ENCODE measurements around the gene TMEM198.
A peak's percentile ranks its signal among the peaks of the same experiment; 100 is the strongest.

Gene TMEM198

DNA sequence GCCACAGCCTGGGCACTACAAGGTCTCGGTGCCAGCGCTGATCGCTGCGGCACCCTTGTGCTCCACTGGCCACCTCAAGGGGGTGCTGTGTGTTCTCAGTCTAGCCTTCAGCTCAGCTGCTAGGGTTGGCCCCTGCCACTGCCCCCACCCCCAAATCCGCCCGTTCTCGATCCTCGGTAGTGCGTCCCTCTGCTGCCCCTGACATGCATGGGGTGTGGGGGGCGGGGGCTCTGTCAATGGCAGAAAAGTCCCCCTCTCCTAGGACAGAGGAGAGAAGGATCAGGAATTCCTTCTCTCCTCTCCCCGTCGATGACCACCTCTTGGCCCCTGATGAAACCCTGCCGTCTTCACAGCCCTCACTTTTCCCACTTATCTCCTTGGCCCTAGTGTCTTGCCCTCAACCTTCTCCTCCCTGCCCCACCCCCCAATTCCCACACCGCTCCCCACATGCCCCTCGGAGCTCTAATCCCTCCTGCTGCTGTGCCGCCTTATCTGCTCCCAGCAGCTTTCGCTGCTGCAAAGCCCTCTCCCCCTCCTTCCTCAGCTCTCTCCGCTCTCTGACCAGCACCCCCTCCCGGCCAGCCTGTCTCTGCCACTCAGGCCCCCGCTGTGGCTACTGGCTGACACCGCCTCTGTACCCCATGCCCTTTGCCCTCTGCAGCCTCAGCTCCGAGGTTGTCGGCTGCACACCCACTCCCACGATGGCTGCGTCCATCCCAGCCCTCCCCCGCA is 33.9 kb upstream of the TMEM198 start:
- peak; percentile 14 for DNase-seq (ENCODE audit: low spot score)

DNA sequence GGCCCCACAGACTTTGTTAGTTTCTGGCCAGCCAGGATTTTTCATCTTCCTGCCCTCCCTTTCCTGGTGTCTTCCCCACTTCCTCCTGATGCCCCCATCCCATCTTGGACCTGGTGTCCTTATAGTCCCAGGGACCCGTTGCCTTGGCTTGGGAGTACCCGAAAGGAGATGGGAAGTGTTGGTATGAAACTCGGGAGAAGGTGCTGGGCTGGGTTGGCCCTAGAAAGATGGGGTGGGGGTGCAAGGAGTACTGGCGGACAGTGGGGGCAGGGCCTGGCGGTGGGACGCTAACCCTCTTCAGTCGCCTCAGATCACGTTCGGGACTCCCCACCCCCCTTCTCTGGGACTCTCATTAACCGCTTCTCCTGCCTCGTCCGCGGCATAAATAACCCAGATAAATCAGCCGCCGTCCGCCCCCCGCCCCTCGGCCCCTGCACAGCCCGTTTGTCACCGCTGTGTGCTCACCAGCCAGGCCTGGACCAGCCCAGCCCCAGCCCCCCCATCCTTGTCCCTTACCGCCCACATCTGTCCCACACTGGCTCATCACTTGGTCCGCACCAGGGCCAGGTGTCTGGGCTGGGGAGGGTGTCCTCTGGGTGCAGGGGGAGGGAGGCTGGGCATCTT is 33.2 kb upstream of the TMEM198 start:
- no peak for DNase-seq (ENCODE audit: low spot score)

DNA sequence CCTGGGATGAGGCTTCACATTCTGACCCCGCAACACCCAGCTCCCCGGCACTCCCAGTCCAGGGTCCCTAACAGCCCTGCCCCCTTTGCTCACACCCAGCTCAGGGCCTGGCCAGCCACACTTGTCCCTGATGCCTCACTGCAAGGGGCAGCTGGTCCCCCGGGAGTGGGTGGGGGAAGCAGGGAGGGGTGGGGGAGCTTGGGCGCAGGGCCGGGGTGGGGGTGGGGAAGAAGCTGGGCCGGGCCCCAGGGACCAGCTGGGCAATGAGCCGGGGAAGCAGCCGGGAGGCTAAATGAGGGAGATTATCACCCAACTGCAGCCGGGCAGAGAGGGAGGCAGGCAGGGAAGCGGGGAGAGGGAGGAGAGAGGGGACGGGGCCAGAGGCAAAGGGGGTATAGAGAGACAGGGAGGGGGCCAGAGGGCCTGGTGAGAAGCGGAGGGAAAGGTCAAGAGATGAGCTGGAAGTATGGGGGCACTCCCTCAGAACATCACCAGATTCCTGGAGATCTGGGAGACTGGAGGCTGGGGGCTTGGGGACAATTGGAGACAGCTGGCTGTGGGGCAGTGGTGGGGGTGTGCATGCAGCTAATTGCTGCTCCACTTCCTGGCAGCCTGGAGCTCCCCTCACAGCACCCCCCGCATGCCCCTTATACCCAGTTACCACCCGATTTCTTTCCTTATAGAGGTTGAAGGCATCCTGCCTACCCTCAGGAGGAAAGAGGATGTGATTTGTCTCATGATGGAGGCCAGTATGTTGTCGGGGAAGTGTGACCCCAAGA is 32.1 kb upstream of the TMEM198 start:
- DNase-seq (ENCODE audit: low spot score), result no peak

DNA sequence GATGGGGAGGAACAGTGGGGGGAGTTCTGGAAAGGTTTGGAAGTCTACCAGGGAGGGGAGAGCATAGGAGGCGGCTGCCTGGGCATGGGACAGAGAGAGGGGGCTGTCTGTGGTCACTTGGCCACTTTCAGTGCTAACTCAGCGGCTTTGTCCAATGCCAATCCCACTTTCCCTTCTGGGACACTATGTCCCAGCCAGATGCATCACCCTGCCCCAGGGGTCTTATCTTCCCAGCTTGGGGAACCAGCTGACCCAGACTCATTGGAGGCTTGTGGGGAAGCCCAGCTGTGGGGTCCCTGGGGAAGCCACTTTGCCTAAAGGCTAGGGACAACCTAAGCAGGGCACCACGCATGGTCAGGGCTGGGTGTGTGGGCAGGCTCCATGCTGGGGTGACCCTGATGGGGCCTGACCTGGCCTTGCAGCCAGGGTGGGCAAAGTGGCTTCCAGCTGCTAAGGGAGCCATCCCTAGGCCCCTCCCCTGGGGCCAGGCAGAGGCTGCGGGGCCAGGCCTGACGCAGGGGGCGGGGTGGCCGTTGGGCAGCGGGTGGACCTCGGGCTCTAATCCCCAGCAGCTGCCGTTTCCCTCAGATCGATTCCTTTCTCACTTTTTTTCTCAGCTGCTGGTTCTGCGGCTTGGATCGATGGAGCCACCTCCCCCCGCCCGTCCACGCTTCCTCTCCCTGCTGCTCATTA is 31.2 kb upstream of the TMEM198 start:
- DNase-seq (ENCODE audit: low spot score), result no peak

DNA sequence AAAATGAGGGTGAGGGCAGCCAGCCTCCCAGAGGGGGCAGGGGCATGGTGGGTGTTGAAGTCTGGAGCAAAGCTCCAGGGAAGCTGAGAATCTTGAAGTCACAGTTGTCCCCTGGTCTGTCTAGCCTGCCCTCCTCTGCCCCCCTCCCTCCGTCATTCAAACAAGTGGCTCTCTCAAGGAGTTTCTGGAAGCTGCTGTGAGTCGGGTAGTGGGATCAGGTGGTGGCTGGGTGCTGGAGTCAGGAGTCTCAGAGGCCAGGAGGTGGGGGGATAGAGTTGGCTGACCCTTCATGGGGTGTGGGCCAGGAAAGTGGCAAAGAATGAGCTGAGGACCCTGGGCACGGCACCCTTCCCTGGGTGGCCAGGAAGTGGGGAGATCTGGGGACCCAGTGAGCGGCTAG is 30.0 kb upstream of the TMEM198 start:
- no peak for DNase-seq (ENCODE audit: low spot score)

DNA sequence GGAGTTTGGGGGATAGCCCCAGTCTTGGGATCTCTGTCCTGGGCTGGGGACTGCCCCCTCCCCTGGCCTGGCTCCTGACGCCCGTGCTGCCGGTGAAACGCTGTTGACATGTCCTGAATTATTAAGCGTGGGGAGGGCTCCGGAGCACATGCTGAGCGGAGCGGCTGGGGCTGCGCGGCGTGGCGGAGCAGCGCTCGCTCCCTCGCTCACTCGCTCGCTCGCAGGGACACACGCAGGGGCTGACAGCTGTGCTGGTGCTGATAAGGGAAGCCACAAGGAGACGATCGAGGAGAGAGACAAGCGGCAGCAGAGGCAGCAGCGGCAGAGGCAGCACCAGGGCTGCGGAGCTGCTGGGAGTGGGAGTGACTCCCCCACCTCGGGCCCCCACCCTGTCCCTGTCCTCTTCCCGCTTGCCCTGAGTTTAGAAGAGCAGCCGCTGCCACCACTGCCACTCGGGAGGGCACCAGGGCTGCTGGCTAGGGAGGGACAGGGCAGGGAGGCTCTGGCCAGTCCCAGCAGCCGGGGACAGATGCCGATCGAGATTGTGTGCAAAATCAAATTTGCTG is 29.5 kb upstream of the TMEM198 start, which contains the start of gene ASIC4:
Gene ASIC4, plus strand, starts transcription at position 287 of the 566 bp plus-strand sequence. Its CDS starts 243 bp downstream, at position 530.
- DNase-seq (ENCODE audit: low spot score), result no peak

GRCh38 chr2:219514836-219515235 is 29.0 kb upstream of the TMEM198 start:
- DNase-seq (ENCODE audit: low spot score), result no peak

GRCh38 chr2:219515874-219516629 is 27.8 kb upstream of the TMEM198 start:
- DNase-seq (ENCODE audit: low spot score), result no peak

DNA sequence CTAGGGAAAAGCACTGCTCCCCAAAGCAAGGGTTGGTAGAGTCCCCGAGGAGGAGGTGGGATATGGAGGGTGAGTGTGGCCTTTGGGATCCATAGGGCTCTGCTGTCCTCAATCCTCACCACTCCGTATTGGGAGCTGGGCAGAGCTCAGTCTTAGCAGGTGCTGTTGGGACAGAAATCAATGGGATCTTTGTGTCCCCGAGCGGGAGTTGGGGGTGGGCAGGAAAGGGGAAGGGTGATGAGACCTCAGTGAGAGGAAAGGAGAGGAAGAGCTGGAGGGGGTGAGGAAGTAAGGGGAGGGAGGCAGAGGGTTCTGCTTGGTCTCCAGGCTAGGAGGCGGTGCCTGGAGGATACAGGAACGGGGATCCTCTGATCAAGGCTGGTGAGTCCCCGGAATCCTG is 26.9 kb upstream of the TMEM198 start:
- DNase-seq (ENCODE audit: low spot score), result no peak

DNA sequence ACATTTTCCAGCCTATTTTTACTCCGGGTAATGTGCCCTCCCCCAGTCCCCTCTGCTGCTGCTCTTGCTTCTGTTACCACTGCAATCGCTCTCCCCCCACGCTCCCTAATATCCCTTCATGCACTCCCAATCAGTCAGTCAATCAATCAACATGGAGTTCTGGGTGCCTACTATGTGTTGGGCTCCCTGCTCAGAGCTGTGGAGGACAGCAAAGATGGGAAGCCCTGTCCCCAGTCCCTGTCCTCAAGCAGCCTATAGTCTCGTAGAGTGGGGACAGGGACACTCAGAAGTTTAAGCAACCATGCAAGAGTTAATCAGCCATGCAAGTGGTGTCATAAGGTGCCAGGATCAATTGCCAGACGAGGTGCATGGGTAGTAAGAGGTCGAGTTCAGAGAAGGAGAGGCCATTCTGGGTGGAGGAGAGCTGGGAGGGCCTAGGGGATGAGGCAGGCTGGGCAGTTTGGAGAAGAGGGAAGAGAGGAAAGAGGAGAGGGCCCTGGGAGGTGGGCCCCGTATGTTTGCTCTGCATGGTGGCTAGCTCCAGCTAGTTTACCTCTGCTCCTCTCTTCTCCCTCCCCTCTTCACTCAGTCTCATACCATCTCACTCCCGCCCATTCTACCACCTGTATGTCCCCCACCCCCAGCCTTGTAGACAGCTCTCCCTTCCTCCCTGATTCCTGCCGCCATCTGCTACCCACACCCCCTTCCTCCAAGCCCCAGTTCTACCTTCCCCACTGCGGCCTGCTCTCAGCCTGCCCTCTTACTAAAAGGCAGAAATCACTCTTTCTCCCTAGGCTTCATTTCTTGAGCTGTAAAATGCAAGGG is 25.7 kb upstream of the TMEM198 start:
- DNase-seq (ENCODE audit: low spot score), result no peak

DNA sequence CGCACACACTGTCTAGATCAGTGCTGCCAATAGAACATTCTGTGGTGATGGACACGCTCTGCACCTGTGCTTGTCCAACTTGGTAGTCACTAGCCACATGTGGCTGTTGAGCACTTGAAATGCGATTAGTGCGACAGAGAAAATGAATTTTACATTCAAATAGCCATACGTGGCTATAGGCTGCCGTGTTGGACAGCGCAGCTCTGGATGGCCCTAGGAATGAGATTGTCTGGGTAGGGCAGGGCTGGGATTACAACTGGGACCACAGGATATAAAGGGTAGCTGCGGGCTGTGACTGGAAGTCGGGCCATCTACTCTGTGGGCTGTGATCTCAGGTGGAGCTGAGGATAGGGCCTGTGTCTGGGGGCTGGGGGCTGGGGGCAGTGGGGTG is 24.3 kb upstream of the TMEM198 start:
- no peak for DNase-seq (ENCODE audit: low spot score)

DNA sequence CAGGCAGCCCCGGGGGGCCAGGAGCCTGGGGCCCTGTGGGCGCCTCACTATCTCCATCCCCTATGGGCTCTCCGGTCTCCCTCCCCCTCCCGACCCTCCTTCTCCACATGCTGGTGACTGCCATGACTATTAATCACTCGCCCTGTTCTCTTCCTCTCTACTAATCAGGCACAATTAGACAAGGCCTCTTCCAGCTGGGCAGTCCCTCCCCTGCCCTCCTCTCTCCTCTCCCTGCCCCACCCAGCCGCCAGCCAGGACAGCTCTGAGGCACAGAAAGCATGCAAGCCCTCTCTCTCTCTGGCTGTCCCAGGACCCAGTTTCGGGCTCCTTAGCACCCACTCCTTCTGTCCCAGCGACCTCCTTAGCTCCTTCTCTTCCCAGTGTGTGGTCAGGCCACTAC is 23.7 kb upstream of the TMEM198 start:
- no peak for DNase-seq (ENCODE audit: low spot score)

DNA sequence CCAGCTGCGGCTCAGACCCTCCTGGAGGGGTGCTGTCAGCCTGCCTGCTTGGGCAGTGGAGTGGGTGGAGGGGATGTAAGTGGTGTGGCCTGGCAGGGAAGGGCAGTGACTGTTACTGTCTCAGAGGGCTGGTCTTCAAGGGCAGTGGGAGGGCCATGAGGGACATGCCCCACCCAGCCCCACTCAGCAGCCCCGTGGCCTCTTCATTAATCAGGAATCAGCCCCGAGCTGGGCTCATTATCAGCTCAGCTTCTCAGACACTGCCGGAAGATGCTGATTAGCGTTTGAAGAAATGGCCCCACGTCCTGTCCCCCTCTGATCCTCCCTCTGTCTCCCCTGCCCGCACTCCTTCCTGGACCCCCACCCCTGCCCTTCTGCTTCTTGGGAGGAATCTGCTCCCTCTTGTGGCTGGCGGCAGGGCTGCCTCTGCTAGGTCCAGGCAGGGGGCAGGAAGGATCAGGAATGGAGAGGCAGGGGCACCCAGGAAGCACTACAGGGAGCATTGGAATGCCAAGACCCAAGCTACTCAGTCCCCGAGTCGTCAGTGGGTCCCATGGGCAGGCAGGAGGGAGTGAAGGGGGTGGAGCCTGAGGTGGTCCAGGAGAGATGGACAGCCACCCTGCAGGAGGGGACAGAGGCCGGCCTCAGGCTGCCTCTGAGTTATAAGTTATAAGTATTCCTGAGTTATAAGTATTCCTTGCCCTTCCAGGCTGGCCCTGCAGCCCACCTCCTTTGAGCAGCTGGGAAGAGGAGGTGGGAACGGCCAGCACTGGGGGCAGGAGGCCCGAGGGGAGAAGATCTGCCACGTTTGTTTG is 22.6 kb upstream of the TMEM198 start:
- DNase-seq (ENCODE audit: low spot score), result no peak

DNA sequence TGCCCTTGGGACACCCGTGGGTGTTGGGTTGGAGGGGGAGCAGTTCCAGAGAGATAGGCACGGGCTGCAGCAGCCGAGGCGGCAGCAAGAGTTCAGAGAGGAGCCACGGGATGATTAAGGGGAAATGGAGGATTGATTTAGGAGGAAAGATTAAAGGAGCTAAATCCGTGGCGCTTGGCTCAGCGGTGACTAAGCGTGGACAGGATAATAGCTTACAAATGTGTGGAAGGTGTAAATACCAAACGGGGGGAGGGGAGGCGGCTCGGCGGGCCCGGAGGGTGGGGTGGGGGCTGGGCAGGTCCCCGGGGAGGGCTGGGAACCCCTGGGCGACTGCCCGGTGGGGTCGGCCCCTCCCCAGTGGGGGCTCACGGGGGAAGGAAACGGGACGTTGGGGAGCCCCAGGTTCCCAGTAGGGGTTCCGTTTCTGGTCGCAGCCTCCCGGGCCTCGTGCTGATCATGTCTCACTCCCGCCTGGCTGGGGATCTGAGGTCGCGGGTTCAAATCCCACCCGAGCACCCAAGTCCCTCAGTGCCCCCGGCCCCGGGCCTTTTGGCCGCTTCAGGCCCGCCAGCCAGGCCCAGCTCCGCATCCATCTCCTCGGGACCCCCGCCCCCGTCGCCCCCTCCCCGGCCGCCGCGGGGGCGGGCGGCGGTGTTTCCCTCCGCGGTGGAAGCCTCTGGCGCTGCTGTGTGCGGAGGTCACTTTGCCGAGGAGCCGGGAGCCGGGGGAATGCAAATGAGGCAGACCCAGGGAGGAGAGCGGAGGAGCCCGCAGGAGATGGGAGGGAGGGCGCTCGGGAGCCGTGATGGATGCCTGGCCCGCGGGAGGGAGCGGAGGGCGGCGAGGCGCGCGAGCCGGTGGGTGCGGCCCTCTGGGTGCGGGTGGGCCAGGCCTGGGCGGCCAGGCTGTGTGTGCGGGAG is 21.5 kb upstream of the TMEM198 start:
- peak; percentile 46 for DNase-seq (ENCODE audit: low spot score)

GRCh38 chr2:219523031-219523671 is 20.7 kb upstream of the TMEM198 start:
- no peak for DNase-seq (ENCODE audit: low spot score)

DNA sequence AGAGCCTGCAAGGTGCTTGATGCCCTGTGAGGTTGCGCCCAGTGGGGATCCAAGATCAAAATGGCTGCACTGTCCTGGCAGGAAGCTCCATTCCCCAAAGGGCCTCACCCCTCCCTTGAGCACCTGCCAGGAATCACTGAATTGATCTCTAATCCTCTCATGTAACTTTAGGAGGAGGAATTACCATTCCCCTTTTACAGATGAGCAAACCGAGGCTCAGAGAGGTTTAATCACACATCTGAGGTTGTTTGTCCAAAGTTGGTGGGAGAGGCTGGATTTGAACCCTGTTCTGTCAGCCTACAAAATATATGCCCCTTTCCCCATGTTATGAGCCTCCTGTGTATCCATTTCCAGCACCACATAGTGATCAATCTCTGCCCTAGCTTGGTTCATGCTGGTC is 19.0 kb upstream of the TMEM198 start:
- DNase-seq (ENCODE audit: low spot score), result no peak

- DNase-seq (ENCODE audit: low spot score), result no peak
These were observed 18.1 kb upstream of the TMEM198 start for GRCh38 chr2:219525533-219526232.
